Glutamatergic neuron (in vitro differentiated cells): ENCODE results near the gene SCT. TPM values are rescaled to one million over a fixed set of nuclear protein-coding genes. Genes with fewer than 3 reads are reported as not detected.
"Not testable (repeated sequence)": the region's sequence is repeated elsewhere in the genome, so short reads cannot be mapped to it uniquely, and the experiment has no call there.

Experiments
- DNase-seq: peaks from one replicate; pipeline ENCODE4 v3.0.0; 2022
- H3K27ac Mint-ChIP-seq: one replicate; pipeline ENCODE4 v1.8.0; 2020; ENCODE audit warnings: mild to moderate bottlenecking, mixed read lengths, inconsistent platforms; ENCODE audit not compliant: unreplicated experiment
- H3K27me3 Mint-ChIP-seq: one replicate; pipeline ENCODE4 v1.8.0; 2020; ENCODE audit warnings: mild to moderate bottlenecking, moderate library complexity, mixed read lengths, inconsistent platforms; ENCODE audit not compliant: unreplicated experiment
- H3K36me3 Mint-ChIP-seq: one replicate; pipeline ENCODE4 v1.8.0; 2020; ENCODE audit warnings: mild to moderate bottlenecking, mixed read lengths, inconsistent platforms; ENCODE audit not compliant: unreplicated experiment
- H3K4me1 Mint-ChIP-seq: one replicate; pipeline ENCODE4 v1.8.0; 2020; ENCODE audit warnings: mild to moderate bottlenecking, low read depth, mixed read lengths, inconsistent platforms; ENCODE audit not compliant: unreplicated experiment
- H3K4me3 Mint-ChIP-seq: one replicate; pipeline ENCODE4 v1.8.0; 2020; ENCODE audit warnings: mild to moderate bottlenecking, mixed read lengths, inconsistent platforms; ENCODE audit not compliant: unreplicated experiment
- H3K9me3 Mint-ChIP-seq: one replicate; pipeline ENCODE4 v1.8.0; 2020; ENCODE audit warnings: mild to moderate bottlenecking, moderate library complexity, mixed read lengths, inconsistent platforms; ENCODE audit not compliant: unreplicated experiment
- CTCF ChIP-seq: fragments of 200-600 bp; sonication (generic); IDR thresholded peaks from one replicate; pipeline ENCODE4 v1.5.0; 2021; ENCODE audit not compliant: partially characterized antibody, unreplicated experiment
- total RNA-seq: library from RNA; stranded (reverse); fragmentation: NEBNext Ultra II Directional; extraction: Animal tissue kit (Norgen Biotek cat#: 25700); gene quantifications from one replicate; pipeline ENCODE4 v1.2.1, GENCODE V29; 2021; ENCODE audit not compliant: unreplicated experiment

The SCT gene
- total RNA-seq, 1 donor from 2014 or later: not detected

- Mint-ChIP-seq H3K36me3 (no peaks in the 10 kb centered on the region), H3K27me3 (no peaks in the 10 kb centered on the region), H3K9me3 (no peaks in the 10 kb centered on the region), H3K4me3 (no peak overlapping the region), H3K4me1 (no peaks in the 10 kb centered on the region), H3K27ac (no peak overlapping the region)
- no peak for DNase-seq
- TF ChIP-seq CTCF: no peak
These were observed 32.6 kb upstream of the SCT start for GRCh38 chr11:659532-660085.

GRCh38 chr11:657691-658126 is 30.7 kb upstream of the SCT start:
- Mint-ChIP-seq H3K27me3 (no peaks in the 10 kb centered on the region), H3K4me3 (no peak overlapping the region), H3K4me1 (no peaks in the 10 kb centered on the region), H3K27ac (no peak overlapping the region), H3K36me3 (no peaks in the 10 kb centered on the region), H3K9me3 (no peaks in the 10 kb centered on the region)
- no peak for TF ChIP-seq CTCF
- no peak for DNase-seq

- no peak for TF ChIP-seq CTCF
- no peak overlapping the region for H3K27ac Mint-ChIP-seq
- no peaks in the 10 kb centered on the region for H3K27me3 Mint-ChIP-seq
- no peaks in the 10 kb centered on the region for H3K36me3 Mint-ChIP-seq
- DNase-seq: no peak
- H3K4me1 Mint-ChIP-seq: no peaks in the 10 kb centered on the region
- no peak overlapping the region for H3K4me3 Mint-ChIP-seq
- no peaks in the 10 kb centered on the region for H3K9me3 Mint-ChIP-seq
These were observed 29.9 kb upstream of the SCT start for GRCh38 chr11:656866-657265.

- TF ChIP-seq CTCF: no peak
- no peaks in the 10 kb centered on the region for H3K27me3 Mint-ChIP-seq
- H3K36me3 Mint-ChIP-seq: no peaks in the 10 kb centered on the region
These were observed 29.4 kb upstream of the SCT start for GRCh38 chr11:656426-656825.

GRCh38 chr11:655036-655726 is 28.2 kb upstream of the SCT start:
- H3K4me1 Mint-ChIP-seq: no peaks in the 10 kb centered on the region
- H3K27ac Mint-ChIP-seq: no peak overlapping the region
- no peak for TF ChIP-seq CTCF
- H3K36me3 Mint-ChIP-seq: no peaks in the 10 kb centered on the region
- H3K9me3 Mint-ChIP-seq: no peaks in the 10 kb centered on the region
- no peak for DNase-seq
- no peak overlapping the region for H3K4me3 Mint-ChIP-seq
- H3K27me3 Mint-ChIP-seq: no peaks in the 10 kb centered on the region

More at GRCh38 chr11:656426-656825, 29.4 kb upstream of the SCT start:
- Mint-ChIP-seq H3K9me3 (no peaks in the 10 kb centered on the region), H3K4me1 (no peaks in the 10 kb centered on the region), H3K27ac (no peak overlapping the region), H3K4me3 (no peak overlapping the region)
- no peak for DNase-seq

- not testable (repeated sequence) for H3K27me3 Mint-ChIP-seq, H3K27ac Mint-ChIP-seq, DNase-seq, H3K4me1 Mint-ChIP-seq, H3K4me3 Mint-ChIP-seq, H3K9me3 Mint-ChIP-seq, H3K36me3 Mint-ChIP-seq
These were observed 27.5 kb upstream of the SCT start for GRCh38 chr11:654444-654843.
